ENCODE results near the gene ATP2C1.

DNA sequence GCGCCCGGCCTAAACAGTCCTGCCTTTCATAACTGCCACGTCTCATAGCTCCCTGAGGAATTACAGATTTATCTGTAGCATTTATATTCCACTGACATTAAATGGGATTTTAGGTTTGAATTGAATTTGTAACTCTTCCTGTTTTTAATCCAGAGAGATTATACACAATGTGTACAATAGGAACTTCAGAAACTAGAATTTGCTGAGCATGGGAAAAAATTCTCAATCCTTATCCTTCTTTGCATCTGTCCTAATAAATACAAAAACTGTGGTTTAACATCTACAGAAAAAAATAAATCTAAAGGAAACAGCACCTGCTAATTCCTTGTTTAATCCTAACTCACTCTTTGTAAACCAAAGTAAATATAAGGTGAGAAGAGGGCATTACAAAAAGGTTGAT, 135.0 kb downstream of the ATP2C1 start:
- TF ChIP-seq, protein P1, sequence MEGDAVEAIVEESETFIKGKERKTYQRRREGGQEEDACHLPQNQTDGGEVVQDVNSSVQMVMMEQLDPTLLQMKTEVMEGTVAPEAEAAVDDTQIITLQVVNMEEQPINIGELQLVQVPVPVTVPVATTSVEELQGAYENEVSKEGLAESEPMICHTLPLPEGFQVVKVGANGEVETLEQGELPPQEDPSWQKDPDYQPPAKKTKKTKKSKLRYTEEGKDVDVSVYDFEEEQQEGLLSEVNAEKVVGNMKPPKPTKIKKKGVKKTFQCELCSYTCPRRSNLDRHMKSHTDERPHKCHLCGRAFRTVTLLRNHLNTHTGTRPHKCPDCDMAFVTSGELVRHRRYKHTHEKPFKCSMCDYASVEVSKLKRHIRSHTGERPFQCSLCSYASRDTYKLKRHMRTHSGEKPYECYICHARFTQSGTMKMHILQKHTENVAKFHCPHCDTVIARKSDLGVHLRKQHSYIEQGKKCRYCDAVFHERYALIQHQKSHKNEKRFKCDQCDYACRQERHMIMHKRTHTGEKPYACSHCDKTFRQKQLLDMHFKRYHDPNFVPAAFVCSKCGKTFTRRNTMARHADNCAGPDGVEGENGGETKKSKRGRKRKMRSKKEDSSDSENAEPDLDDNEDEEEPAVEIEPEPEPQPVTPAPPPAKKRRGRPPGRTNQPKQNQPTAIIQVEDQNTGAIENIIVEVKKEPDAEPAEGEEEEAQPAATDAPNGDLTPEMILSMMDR (IDR thresholded peaks at IDR 0.05; ENCODE audit: low read depth, low read length), result no peak
- no peak for TF ChIP-seq POLR2A (IDR thresholded peaks at IDR 0.05; ENCODE audit: extremely low read depth, insufficient read length)

Data from NB4 (cell line).